OCI-LY1 (cell line): ENCODE data around the gene TTF2.

Source experiments
- EZH2 ChIP-seq: fragments of 200-600 bp; sonication (generic), shearing (Covaris generic); IDR thresholded peaks from 2 replicates; pipeline ENCODE4 v1.8.0; 2017; ENCODE audit warnings: borderline replicate concordance, mixed run types, mild to moderate bottlenecking, antibody characterized with exemption, low read length, moderate library complexity, mixed read lengths
- TF ChIP-seq, protein P1 (sequence below): fragments of 200-600 bp; sonication (generic), shearing (Covaris generic); IDR thresholded peaks from 2 replicates; pipeline ENCODE4 v1.5.1; 2017; ENCODE audit warnings: mild to moderate bottlenecking, antibody characterized with exemption, low read length, moderate library complexity, mixed read lengths

DNA sequence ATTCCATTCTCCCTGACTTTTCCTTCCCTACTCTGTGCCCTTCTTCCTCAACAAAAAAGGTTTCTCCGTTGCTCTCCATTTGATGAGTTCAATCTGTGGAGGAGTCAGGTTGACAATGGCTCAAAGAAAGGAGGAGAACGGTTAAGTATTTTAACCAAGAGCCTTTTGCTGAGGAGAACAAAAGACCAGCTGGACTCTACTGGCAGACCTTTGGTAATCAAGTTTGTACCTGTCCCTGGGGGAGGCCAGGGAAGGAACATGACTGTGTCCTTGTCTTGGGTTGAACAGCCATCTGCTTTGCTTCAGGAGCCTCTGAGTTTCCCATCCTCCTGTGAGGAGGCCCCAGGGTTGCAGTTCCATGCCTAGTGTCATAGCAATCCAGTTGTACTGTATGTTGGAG lies 29.9 kb downstream of the TTF2 start:
- TF ChIP-seq, protein P1, sequence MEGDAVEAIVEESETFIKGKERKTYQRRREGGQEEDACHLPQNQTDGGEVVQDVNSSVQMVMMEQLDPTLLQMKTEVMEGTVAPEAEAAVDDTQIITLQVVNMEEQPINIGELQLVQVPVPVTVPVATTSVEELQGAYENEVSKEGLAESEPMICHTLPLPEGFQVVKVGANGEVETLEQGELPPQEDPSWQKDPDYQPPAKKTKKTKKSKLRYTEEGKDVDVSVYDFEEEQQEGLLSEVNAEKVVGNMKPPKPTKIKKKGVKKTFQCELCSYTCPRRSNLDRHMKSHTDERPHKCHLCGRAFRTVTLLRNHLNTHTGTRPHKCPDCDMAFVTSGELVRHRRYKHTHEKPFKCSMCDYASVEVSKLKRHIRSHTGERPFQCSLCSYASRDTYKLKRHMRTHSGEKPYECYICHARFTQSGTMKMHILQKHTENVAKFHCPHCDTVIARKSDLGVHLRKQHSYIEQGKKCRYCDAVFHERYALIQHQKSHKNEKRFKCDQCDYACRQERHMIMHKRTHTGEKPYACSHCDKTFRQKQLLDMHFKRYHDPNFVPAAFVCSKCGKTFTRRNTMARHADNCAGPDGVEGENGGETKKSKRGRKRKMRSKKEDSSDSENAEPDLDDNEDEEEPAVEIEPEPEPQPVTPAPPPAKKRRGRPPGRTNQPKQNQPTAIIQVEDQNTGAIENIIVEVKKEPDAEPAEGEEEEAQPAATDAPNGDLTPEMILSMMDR = no peak
- TF ChIP-seq EZH2 = no peak
